Breast epithelium (tissue), 3 donors: ENCODE data around the gene CCDC106.

ENCODE experiments used
- POLR2A ChIP-seq: fragments of 450-650 bp; IDR thresholded peaks from one replicate; pipeline ENCODE4 v1.6.1; 2016; ENCODE audit warnings: antibody characterized with exemption, mild to moderate bottlenecking, moderate library complexity
- TF ChIP-seq, protein P1 (sequence below), 3 donors: fragments of 450-650 bp; IDR thresholded peaks; one replicate each; pipeline ENCODE4 v1.5.1; 2016 to 2017; ENCODE audit warnings: antibody characterized with exemption in 3 of 3, mild to moderate bottlenecking in 3 of 3, moderate library complexity in 3 of 3

DNA sequence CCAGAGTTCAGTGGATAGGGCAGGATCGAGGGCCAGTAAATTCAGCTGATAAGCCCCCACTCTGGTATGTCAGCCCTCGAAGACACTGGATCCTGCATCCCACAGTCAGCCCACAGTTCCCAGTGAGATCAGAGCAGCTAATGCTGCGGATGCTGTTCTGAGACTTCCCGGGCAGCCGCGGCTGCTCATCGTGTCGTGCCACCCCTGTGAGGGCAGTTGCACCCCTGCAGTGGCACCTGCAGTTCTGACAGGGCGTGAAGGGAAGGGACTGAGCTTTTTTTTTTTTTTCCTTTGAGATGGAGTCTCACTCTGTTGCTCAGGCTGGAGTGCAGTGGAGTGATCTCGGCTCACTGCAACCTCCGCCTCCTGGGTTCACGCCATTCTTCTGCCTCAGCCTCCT lies 19.5 kb downstream of the CCDC106 start:
- TF ChIP-seq, protein P1, sequence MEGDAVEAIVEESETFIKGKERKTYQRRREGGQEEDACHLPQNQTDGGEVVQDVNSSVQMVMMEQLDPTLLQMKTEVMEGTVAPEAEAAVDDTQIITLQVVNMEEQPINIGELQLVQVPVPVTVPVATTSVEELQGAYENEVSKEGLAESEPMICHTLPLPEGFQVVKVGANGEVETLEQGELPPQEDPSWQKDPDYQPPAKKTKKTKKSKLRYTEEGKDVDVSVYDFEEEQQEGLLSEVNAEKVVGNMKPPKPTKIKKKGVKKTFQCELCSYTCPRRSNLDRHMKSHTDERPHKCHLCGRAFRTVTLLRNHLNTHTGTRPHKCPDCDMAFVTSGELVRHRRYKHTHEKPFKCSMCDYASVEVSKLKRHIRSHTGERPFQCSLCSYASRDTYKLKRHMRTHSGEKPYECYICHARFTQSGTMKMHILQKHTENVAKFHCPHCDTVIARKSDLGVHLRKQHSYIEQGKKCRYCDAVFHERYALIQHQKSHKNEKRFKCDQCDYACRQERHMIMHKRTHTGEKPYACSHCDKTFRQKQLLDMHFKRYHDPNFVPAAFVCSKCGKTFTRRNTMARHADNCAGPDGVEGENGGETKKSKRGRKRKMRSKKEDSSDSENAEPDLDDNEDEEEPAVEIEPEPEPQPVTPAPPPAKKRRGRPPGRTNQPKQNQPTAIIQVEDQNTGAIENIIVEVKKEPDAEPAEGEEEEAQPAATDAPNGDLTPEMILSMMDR (IDR thresholded peaks at IDR 0.05): no peak
- TF ChIP-seq POLR2A: no peak
